Activated CD8-positive, alpha-beta memory T cell treated with anti-CD3 and anti-CD28 coated beads, Interleukin-2, amount 50 U/mL, for 1 hour (primary cell): ENCODE results near the gene ASCC2.

Experiments used
- DNase-seq: peaks from one replicate; pipeline ENCODE4 v3.0.0-alpha.2; 2020; ENCODE audit errors: extremely low read depth

ASCC2 gene

DNA sequence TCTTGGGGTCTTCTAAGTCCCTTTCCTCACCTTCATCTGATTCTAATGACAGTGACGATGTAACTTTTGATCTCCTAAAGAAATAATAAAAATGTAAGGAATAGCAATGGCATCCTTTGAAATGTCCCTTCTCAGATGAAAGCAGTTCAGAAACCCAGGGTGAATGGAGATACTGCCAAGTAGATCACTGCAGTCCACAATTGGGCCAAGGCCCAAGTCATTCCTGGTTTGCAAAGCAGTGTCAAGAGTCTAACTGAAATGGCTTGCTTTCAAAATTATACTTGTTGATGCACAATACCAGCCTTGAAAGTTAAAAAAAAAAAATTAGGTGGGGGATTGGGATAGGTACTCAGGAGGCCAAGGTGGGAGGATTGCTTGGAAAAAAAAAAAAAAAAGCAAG lies 20.4 kb downstream of the ASCC2 start:
- DNase-seq = no peak

DNA sequence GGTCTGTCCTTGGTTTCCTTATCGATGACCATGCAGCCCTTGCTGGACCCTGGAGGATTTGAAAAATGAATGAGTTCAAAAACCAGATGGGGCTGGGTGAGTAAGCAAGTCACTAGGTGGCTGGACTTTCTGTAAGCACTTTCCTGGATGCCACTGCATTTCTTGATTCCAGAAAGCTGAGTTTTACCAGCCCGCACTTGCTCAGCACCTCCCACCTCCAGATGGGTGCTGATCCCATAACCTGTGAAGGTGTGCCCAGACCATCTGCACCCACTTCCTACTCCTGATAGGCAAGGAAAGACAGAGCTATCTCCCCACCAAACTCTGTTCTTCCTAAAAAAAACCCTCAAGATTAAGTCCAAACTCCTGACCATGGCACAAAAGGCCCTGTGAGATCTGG lies 21.1 kb downstream of the ASCC2 start:
- DNase-seq = no peak

- DNase-seq = no peak
Observed at GRCh38 chr22:29816539-29816938, 21.5 kb downstream of the ASCC2 start.

DNA sequence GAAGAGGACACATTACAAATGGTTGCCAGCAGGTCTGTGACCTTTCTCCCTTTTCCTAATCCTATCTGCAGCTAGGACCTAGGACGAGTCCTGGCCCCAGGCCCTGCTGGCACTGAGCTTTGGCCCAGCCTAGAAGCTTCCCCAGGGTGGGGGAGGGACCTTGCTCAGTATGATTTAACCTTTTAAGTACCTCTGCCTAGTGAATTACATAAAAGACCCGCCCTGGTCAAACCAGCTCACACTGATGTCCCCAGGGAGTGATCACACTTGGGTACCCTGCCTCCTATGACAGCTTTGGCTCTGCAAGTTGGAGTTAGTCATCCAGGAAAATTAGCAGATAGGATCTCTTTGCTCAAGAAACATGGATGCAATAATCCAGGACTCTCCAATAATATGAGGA lies 21.9 kb downstream of the ASCC2 start:
- DNase-seq = no peak

DNA sequence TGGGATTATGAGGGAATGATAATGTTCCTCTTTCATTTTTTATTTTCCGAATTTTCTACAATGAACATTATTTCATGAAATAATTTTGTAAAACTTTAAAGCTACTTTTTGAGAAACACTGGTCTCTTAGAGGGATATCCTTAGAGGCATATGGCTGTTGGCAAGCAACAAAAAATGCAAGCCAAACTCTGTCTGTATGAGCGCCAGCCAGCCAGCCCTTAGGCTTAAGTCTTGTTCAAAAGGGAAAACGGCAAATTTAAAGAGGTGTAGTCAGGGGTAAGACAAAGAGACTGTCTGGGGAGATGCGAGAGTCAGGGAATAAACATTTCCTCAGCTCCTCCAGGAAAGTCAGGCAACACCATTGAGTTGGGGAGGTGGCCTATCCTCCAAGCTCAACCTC lies 22.5 kb downstream of the ASCC2 start:
- no peak for DNase-seq

DNA sequence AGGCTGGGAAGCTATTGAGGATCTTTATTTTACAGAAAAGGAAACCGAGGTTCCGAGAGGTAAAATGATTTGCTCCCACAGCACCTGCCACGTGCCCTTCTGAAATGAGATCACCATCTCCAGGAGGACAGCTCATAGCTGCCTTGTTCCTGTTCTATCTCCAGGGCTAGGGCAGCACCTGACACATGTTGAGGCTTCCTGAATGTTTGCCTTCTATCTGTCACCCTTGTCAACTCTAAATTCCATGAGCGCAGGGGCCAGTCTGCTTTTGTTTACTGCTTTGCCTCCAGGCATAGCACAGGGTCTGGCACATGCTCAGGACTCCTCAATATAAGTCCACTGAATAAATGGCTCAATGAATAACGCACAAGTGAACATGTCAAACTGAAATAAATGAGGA lies 24.1 kb downstream of the ASCC2 start:
- DNase-seq = no peak

GRCh38 chr22:29813563-29813962 lies 24.5 kb downstream of the ASCC2 start:
- no peak for DNase-seq

DNA sequence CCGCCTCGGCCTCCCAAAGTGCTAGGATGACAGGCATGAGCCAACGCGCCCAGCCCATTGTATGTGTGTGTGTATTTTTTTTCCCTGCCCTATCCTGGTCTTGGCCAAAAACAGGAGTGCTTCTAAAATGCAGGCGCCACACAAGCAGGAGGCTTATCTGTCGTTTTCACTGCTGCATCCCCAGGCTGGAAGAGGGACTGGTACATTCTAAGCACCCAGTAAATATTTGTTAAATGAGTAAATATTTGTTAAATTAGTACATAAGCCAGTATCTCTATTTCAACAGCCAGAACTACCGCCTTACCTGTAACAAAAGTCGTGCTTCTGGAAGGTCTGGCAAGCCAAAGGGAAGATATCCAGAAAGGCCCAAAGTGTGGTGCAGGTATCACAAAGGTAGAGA lies 24.9 kb downstream of the ASCC2 start:
- DNase-seq = no peak

DNA sequence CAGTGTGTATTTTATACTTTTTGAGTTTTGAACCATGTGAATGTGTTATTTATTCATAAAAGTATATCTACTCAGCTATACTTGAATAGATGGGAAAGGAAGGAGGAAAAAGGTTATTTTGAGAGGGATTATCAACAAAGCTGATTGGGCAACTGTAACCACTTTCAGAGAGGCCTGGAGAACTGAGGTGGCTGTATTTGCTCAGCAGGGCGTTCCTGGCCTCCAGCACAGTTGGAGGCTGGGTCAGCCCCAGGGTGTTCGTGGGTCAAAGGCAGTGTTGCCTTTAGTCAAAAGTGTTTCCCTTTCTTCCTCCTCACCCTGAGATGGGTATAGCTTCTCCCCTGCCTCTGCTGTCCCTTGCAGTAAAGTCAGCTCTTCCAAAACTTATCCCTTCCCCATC lies 26.7 kb downstream of the ASCC2 start:
- no peak for DNase-seq

DNA sequence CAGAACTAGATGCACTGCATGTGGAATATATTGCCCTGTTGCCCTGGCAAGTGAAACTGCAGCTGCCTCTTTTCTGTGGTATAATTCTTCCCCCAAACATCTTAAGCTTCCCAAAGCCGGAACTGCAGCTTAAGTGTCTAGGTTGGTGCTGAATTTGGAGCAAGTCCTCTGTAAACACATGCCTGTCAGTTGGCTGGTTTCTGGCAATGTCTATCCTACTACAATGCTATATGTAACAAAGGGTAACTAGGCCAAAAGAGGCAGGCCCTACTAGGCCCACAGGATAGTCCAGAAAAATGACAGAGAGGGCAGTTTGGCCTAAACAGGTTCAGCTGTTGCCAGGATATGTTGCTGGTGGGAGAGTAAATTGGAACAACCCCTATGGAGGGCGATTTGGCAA lies 27.9 kb downstream of the ASCC2 start:
- DNase-seq = no peak

DNA sequence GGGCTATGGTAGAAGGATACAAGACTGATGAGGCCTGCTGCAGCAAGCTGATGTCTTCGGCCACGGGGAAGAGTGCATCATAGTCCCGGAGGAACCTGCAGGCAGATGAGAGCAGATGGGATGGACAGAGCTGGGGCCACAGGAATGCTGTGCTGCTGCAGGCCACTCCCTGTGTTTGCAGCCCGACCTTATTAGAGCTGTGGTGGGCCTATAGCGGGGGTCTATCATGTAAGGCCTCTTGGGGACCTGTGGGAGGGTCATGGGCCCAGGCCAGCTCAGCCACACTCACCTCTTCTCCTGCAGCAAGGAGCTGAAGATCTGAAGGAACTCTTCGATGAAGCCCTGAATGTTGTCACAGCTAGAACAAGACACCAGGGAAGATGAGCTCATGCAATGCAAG lies 31.9 kb downstream of the ASCC2 start:
- no peak for DNase-seq

DNA sequence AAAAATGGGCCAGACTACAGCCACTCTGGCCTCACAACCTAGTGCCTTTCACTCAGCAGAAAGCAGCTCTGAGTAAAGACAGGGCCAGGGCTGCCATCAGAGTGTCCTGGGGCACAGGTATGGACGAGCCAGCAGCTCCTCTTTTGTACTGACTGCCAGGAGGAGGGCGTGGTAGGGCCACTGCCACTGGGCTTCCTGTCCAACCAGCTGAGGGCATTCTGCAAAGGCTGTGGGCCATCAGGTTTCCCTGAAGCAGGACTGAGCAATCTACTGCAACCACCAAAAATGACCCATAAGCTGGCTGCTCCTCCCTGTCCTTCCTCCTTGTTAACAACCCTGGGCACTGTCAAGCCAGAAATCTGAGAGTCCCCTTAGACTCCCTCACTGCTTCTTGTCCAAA lies 33.1 kb downstream of the ASCC2 start:
- DNase-seq = no peak

DNA sequence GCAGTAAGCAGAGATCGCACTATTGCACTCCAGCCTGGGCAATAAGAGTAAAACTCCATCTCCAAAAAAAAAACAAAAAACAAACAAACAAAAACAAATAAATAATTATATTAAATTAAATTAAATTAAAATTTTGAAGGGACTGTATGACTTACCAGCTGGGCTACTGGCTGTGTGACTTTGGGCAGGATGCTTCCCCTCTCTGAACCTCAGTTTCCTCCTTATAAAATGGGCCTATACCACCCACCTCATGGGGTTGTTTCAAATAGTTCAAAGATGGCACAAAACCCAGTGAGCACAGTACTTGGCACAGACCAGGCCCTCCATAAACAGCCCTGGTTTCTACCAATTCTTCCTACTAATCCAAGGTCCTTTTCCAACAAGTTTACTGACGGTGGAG lies 34.9 kb downstream of the ASCC2 start:
- no peak for DNase-seq

GRCh38 chr22:29801796-29802195 lies 36.3 kb downstream of the ASCC2 start:
- DNase-seq = no peak

DNA sequence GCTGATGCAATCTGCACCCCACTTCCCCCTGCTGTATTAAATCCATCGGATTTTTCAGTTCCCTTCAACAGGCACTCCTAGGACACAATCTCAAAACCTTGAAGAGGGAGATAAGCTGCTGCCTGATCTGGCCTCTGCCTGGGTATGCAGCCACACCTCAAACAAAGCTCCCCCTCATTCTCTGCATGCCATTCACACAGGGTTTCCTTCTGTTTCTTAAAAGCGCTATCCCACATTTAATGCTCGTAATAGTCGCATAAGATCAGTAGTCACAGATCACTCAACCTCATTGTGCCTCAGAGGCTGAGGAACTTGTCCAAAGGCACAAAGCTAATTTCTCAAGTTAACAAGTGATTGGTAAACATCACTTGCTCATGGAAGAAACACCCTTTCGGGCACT lies 36.9 kb downstream of the ASCC2 start:
- DNase-seq = no peak

DNA sequence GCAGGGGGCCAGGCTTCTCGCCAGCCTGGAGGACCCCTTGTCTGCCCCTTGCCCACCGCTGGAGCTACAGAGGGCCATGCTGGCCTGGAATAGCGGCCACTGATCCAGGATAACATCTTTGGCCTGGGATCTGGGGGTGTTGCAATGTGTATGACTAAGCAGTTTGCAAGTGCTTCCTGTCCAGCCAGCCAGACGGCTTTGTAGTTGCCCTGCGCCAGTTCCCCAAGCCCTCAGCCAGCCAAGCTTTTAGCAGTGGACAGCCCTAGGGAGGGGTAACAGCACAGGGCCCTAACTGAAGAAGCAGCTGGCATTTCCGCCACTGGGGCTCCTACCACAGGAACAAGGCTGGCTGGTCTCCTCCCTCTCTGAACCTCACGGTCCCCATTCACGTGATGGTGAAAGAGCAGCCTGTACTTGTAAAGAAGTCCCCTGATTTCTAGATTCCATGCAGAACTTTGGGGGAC lies 38.8 kb downstream of the ASCC2 start:
- no peak for DNase-seq

- no peak for DNase-seq
Observed at GRCh38 chr22:29798801-29799200, 39.3 kb downstream of the ASCC2 start.

DNA sequence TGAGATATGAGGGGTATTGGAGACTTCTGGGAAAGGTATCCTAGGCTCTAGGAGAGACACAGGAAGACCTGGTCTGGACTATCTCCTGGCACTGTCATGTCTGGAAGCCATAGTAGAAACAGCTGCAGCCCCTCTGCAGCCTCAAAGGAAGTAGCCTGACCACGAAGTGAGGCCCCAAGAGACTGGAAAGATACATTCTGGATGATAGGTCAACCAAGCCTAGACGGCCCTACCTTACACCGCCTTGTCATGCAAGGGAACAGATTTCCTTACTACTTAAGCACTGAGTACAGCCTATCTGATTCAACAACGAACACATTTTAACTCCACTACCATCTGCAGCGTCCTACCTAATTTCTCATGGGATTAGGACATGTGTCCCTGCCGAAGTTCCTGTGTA lies 39.8 kb downstream of the ASCC2 start:
- DNase-seq = no peak

GRCh38 chr22:29797351-29797750 lies 40.7 kb downstream of the ASCC2 start:
- no peak for DNase-seq

DNA sequence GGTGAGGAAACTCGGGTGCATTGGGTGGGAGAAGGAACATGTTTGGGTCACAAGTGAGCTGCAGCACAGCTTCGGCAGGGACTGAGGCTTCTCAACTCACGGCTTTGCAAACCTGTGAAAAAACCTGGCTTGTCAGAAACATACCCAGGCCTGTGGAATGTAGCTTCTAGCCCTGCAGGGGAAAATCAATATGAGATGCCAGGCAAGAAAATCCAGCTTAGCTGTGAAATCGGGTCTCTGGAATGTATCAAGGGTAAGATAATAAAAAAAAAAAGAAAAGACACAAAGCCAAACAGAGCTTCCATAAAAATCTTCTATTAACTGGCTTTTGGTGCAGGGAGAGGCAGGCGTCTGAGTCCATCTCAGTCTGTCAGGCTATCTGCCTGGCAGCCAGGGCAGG lies 42.4 kb downstream of the ASCC2 start:
- no peak for DNase-seq

GRCh38 chr22:29793396-29793795 lies 44.7 kb downstream of the ASCC2 start:
- no peak for DNase-seq

GRCh38 chr22:29790061-29790460 lies 48.0 kb downstream of the ASCC2 start:
- DNase-seq = no peak

GRCh38 chr22:29788339-29789279 lies 49.5 kb downstream of the ASCC2 start:
- DNase-seq = no peak
